Nephron progenitor cell (in vitro differentiated cells): ENCODE results near the gene PML.

Source experiments
- DNase-seq: peaks from one replicate; pipeline ENCODE4 v3.0.0; 2021
- H3K27ac Mint-ChIP-seq: 2 replicates; pipeline ENCODE4 v1.8.0; 2021; ENCODE audit warnings: mild to moderate bottlenecking, moderate library complexity, mixed read lengths
- H3K27me3 Mint-ChIP-seq: 2 replicates; pipeline ENCODE4 v1.8.0; 2021; ENCODE audit warnings: mild to moderate bottlenecking, low read depth, mixed read lengths; ENCODE audit not compliant: poor library complexity
- H3K36me3 Mint-ChIP-seq: 2 replicates; pipeline ENCODE4 v1.8.0; 2021; ENCODE audit warnings: low read depth, mixed read lengths
- H3K4me1 Mint-ChIP-seq: 2 replicates; pipeline ENCODE4 v1.8.0; 2021; ENCODE audit warnings: mixed read lengths
- H3K4me3 Mint-ChIP-seq: 2 replicates; pipeline ENCODE4 v1.8.0; 2021; ENCODE audit warnings: mild to moderate bottlenecking, moderate library complexity, mixed read lengths
- H3K9me3 Mint-ChIP-seq: 2 replicates; pipeline ENCODE4 v1.8.0; 2021; ENCODE audit warnings: mild to moderate bottlenecking, moderate library complexity, mixed read lengths
- TF ChIP-seq, protein P1 (sequence below): fragments of 200-600 bp; sonication (generic); IDR thresholded peaks from 2 replicates; pipeline ENCODE4 v1.5.0; 2021; ENCODE audit warnings: antibody characterized with exemption

PML gene

DNA sequence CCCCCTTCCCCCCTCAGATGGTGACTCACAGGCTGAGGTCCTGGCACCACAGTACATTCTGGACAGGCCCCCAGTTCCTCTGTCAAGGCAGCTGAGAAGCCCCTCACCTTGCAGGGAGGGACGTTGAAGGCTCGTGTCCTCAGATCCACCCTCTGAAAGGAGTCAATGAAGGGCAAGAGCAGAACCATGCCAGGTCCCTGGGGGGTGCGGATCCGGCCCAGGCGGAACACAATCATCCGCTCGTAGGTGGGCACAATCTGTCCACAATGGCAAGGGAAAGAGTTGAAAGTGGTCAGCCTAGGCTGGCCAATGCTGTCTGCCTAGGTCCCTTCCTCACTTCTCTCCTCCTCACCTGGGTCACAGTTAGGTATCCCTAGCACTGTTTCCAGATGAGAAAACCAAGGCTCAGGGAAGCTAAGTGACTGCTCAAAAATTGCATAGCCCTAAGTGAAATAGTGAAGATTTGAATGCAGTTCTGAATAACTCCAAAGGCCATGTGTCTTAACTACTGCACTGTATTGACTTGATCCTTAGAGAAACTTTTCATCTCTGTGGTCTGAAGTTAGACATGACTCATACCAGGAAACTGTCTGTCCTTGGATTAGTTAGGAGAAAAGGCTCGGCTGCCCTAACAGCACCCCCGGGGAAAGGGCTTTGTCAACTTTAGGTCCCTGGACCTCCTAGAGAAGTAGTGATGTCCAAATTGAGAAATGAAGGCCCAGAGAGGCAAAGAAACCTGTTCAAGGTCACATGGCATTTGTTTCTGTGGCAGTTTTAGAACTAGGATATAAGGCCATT is 5.3 kb upstream of the PML start:
- Mint-ChIP-seq H3K27me3 (peaks cover 24% of the 10 kb centered on the region), H3K36me3 (no peaks in the 10 kb centered on the region), H3K4me3 (no peak overlapping the region), H3K27ac (no peak overlapping the region), H3K4me1 (peaks cover 42% of the 10 kb centered on the region), H3K9me3 (no peaks in the 10 kb centered on the region)
- no peak for DNase-seq
- TF ChIP-seq, protein P1, sequence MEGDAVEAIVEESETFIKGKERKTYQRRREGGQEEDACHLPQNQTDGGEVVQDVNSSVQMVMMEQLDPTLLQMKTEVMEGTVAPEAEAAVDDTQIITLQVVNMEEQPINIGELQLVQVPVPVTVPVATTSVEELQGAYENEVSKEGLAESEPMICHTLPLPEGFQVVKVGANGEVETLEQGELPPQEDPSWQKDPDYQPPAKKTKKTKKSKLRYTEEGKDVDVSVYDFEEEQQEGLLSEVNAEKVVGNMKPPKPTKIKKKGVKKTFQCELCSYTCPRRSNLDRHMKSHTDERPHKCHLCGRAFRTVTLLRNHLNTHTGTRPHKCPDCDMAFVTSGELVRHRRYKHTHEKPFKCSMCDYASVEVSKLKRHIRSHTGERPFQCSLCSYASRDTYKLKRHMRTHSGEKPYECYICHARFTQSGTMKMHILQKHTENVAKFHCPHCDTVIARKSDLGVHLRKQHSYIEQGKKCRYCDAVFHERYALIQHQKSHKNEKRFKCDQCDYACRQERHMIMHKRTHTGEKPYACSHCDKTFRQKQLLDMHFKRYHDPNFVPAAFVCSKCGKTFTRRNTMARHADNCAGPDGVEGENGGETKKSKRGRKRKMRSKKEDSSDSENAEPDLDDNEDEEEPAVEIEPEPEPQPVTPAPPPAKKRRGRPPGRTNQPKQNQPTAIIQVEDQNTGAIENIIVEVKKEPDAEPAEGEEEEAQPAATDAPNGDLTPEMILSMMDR: no peak

DNA sequence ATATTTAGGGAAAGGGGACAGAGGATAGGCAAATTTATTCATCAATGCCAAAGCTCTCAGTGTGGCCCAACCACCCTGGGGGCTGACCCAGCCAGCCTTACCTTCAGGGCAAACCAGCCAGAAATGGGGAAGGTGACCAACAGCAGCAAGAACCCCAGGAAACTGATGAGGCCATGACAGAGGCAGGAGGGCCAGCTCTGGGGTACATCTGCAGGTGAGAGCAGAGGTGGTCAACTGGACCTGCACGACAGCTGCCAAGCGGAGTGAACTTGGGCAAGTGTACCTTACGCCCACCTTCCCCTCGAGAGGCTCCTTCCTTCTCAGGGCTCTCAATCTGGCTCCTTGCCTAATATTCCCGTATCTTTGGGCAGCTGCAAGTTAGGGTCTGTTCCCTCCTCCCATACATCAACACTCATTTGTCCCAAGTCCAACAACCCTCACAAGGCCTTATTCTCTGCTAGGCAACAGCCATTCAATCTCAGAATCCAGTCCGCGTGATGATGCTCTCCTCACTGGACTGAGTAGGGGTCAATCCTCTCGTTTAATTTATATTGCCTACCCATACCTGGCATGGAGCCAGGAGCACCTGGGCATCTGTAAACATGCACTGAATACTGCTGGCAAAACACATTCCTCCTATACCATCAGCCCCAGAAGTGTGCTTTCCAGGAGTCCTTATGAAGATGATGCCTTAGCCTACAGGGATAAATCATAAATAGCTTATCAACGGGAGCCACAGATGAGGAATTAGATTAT is 4.1 kb upstream of the PML start:
- no peaks in the 10 kb centered on the region for H3K36me3 Mint-ChIP-seq
- no peaks in the 10 kb centered on the region for H3K9me3 Mint-ChIP-seq
- peak overlapping the region; percentile 81 for H3K4me3 Mint-ChIP-seq
- TF ChIP-seq, protein P1: no peak
- peaks cover 21% of the 10 kb centered on the region for H3K27me3 Mint-ChIP-seq
- H3K27ac Mint-ChIP-seq: no peak overlapping the region
- DNase-seq: no peak
- peaks cover 48% of the 10 kb centered on the region for H3K4me1 Mint-ChIP-seq

DNA sequence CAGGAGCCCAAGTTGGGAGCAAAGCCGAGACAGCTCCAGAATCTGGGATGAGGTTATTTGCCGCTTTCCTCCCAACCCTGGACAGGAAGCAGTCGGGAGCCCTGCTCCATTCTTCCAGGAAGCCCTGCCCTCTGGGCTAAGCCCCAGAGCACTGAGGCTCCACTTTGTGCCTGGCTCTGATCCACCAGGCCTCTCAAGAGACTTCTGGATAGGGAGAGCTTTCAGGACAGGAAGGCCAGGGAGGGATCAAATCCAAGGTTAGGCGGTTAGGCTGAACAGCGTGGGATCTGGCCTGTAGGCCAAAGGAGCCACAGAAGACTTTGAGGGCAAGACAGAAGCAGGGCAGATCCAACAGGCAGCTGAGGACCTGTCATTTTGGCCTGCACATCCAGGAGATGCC is 3.3 kb upstream of the PML start:
- peak overlapping the region; percentile 81 for H3K4me3 Mint-ChIP-seq
- H3K4me1 Mint-ChIP-seq: peaks cover 48% of the 10 kb centered on the region
- H3K27ac Mint-ChIP-seq: no peak overlapping the region
- no peaks in the 10 kb centered on the region for H3K36me3 Mint-ChIP-seq
- no peak for DNase-seq
- TF ChIP-seq, protein P1: no peak
- H3K27me3 Mint-ChIP-seq: peaks cover 20% of the 10 kb centered on the region
- H3K9me3 Mint-ChIP-seq: no peaks in the 10 kb centered on the region

DNA sequence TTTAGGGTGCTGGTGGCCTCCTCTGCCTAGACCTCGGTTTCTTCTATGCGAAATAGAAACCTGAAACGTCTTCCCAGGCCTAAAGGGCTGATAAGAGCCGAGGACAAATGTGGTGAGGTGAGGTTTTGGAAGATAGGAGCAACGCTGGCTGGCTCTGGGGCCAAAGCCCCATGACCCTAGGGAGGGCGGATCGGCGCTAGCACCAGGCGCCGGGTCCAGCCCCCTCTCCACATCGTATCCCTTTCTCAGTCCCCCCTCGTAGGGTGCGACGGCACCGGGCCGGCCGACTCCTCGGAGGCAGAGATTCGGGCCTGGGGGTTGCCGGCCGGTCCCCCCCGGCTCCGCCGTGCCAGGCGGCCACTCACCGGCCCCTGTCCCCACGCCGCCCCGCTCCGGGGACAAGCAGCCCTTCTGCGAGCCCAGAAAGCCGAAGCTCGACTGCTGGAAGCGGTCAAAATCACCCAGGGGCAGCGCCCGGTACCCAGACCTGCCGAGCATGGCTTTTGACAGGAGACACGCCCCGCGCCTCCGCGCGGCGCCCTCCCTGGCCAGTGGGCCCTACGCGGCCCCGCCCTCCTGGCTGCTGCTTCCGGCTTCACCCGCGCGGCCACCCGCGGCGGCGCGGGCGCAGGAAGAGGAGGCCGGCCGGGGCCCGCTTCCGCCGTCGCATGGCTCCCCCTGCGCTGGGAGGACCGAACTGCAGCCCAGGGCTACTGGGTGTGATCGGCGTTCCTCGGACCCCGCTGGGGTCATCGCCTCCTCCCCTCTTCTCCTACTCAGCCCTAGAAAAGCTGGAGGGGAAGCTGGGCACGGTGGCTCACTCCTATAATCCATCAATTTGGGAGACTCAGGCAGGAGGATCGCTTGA is 2.6 kb upstream of the PML start, which contains the start of gene STOML1:
Gene STOML1 (minus strand): TSS at position 570 of the 868 bp plus-strand sequence. CDS start 72 bp downstream, at position 498.
- peaks cover 48% of the 10 kb centered on the region for H3K4me1 Mint-ChIP-seq
- H3K9me3 Mint-ChIP-seq: no peaks in the 10 kb centered on the region
- H3K27me3 Mint-ChIP-seq: peaks cover 18% of the 10 kb centered on the region
- H3K36me3 Mint-ChIP-seq: no peaks in the 10 kb centered on the region
- H3K4me3 Mint-ChIP-seq: peak within 1 kb of the TSS; percentile 81
- no peak within 1 kb of the TSS for H3K27ac Mint-ChIP-seq
- TF ChIP-seq, protein P1: peak; percentile 82
- peak; percentile 99 for DNase-seq

DNA sequence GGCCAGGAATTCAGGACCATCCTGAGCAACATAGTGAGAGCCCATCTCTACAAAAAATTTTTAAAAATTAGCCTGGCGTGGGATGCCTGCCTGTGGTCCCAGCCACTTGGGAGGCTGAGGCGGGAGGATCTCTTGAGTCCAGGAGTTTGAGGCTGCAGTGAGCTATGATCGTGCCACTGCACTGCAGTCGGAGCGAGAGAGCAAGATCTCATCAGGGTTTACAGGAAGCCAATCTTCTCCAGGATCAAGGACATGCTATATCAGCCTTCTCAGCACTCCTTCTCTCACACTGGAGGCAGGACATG is 2.0 kb upstream of the PML start:
- no peaks in the 10 kb centered on the region for H3K9me3 Mint-ChIP-seq
- no peak overlapping the region for H3K27ac Mint-ChIP-seq
- DNase-seq: no peak

More for the DNA sequence above, 2.0 kb upstream of the PML start:
- peaks cover 53% of the 10 kb centered on the region for H3K4me1 Mint-ChIP-seq
- peaks cover 18% of the 10 kb centered on the region for H3K27me3 Mint-ChIP-seq
- H3K36me3 Mint-ChIP-seq: no peaks in the 10 kb centered on the region
- TF ChIP-seq, protein P1: peak; percentile 1
- peak overlapping the region; percentile 69 for H3K4me3 Mint-ChIP-seq
